Skeletal muscle tissue (tissue), 5 donors: ENCODE measurements around the gene RUVBL1. TPM values are rescaled to one million over a fixed set of nuclear protein-coding genes. Genes with fewer than 3 reads are reported as not detected.

Experiments
- H3K27ac ChIP-seq: one replicate; pipeline ENCODE4 v1.7.0; 2013; ENCODE audit warnings: mild to moderate bottlenecking, low read depth, low read length, inconsistent platforms
- H3K27me3 ChIP-seq, 3 donors: one replicate each; pipeline ENCODE4 v1.7.0; 2013; ENCODE audit warnings: low read length in 3 of 3; ENCODE audit not compliant: control insufficient read depth in 3 of 3, insufficient read depth in 3 of 3
- H3K36me3 ChIP-seq, 3 donors: one replicate each; pipeline ENCODE4 v1.7.0; 2013; ENCODE audit warnings: low read length in 3 of 3; ENCODE audit not compliant: control insufficient read depth in 3 of 3, insufficient read depth in 3 of 3
- H3K4me1 ChIP-seq, 3 donors: one replicate each; pipeline ENCODE4 v1.7.0; 2013; ENCODE audit warnings: low read length in 3 of 3, mild to moderate bottlenecking in 3 of 3; ENCODE audit not compliant: control insufficient read depth in 3 of 3, insufficient read depth in 3 of 3
- H3K4me3 ChIP-seq, 3 donors: one replicate each; pipeline ENCODE4 v1.7.0; 2013; ENCODE audit warnings: low read length in 3 of 3
- H3K9ac ChIP-seq, 3 donors: one replicate each; pipeline ENCODE4 v1.7.0; 2013; ENCODE audit warnings: low read length in 3 of 3, mild to moderate bottlenecking in 3 of 3, moderate library complexity in 2 of 3, low read depth in 1 of 3
- H3K9me3 ChIP-seq, 3 donors: one replicate each; pipeline ENCODE4 v1.7.0; 2013; ENCODE audit warnings: low read length in 3 of 3; ENCODE audit not compliant: control insufficient read depth in 3 of 3
- small RNA-seq: library from RNA; depleted of rRNA; stranded (forward); fragments of <200 nt; gene quantifications from one replicate; pipeline ENCODE3, GENCODE V24; 2014
- total RNA-seq: library from RNA; depleted of rRNA; stranded (reverse); fragments of >200 nt; gene quantifications from one replicate; pipeline ENCODE4 v1.2.3, GENCODE V29; 2014
- donor health status: Osteomylitis.

The RUVBL1 gene
- total RNA-seq, 1 donor from 2014 or later: 39.1 TPM

DNA sequence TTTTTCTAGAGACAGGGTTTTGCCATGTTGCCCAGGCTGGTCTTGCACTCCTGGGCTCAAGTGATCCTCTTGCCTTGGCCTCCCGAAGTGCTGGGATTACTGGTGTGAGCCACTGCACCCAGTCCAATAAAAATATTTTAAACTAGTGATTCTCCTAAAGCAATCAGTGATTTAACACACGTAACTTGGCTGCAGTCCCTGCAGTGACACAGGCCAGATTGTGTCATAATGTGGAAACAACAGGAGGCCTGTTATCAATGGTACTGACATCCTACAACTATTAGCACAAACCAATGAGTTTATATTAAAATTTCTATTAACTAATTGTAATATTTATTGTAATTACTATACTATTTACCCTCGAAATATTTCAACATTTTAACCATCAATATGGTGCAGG, 73.0 kb downstream of the RUVBL1 start:
- Histone ChIP-seq H3K36me3 (peaks cover 7 to 17% (median 11%) of the 10 kb centered on the region in 3 donors), H3K9me3 (no peaks in the 10 kb centered on the region), H3K4me3 (no peak overlapping the region), H3K27ac (no peak overlapping the region), H3K9ac (no peak overlapping the region), H3K27me3 (no peaks in the 10 kb centered on the region), H3K4me1 (peaks cover 31 to 40% (median 34%) of the 10 kb centered on the region in 3 donors)

DNA sequence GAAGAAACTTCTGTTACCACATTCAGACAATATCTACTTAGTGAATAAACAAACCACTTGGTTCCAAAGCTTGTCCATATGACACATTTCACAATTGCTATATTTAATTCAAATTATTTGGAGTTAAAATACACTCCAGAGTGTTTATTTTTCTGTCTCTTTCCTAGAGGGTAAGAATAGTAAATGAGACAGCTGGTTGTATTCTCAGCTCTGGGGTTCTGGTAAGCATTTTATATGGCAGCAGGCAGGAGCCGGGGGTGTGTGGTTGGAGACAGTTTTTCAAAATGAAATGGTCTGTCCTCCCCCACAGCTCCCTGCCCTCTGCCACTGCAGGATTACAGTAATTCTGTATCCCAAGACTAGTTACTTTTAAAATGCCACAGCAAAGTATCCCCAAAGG, 82.3 kb downstream of the RUVBL1 start:
- H3K4me3 ChIP-seq: no peak overlapping the region
- no peaks in the 10 kb centered on the region for H3K27me3 ChIP-seq
- H3K9ac ChIP-seq: no peak overlapping the region
- no peaks in the 10 kb centered on the region for H3K4me1 ChIP-seq
- H3K27ac ChIP-seq: no peak overlapping the region
- H3K36me3 ChIP-seq: peaks cover 0 to 2% (median 0%) of the 10 kb centered on the region in 3 donors
- H3K9me3 ChIP-seq: no peaks in the 10 kb centered on the region

DNA sequence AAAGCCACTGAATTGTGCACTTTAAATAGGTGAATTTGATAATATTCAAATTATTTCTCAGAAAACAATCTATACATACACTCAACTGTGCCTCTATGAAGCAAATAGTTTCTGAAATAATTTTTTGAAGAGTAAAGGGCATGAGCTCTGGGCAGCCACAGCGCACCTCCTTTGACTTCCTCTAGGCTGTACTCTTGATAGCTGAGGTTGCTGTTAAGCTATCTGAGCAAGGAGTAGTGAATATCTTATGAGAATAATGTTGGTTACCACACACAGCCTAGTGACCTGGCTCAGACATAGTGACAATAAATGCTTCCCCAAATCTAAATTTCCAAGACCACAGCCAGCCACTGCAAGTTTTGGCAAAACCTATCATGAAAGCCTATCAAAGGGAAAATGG, 83.0 kb downstream of the RUVBL1 start:
- H3K4me3 ChIP-seq: no peak overlapping the region
- no peak overlapping the region for H3K27ac ChIP-seq

DNA sequence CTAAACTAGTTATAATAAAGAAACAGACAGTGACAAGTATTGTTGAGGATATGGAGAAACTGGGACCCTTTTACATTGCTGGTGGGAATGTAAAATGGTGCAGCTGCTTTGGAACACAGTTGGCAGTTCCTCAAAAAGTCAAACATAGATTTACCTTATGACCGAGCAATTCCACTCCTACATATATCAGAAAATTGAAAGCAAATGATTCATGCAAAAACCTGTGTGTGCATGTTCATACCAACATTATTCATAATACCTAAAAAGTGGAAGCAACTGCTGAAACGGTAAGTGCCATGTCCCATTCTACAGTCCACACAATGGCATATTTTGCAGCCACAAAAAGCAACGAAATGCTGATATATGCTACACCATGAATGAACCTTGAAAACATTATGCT, 83.6 kb downstream of the RUVBL1 start:
- Histone ChIP-seq H3K4me1 (no peaks in the 10 kb centered on the region), H3K4me3 (no peak overlapping the region), H3K9me3 (no peaks in the 10 kb centered on the region), H3K27me3 (no peaks in the 10 kb centered on the region), H3K27ac (no peak overlapping the region), H3K36me3 (peaks cover 0 to 2% (median 0%) of the 10 kb centered on the region in 3 donors), H3K9ac (no peak overlapping the region)

More for the DNA sequence above, 83.0 kb downstream of the RUVBL1 start:
- Histone ChIP-seq H3K9me3 (no peaks in the 10 kb centered on the region), H3K9ac (no peak overlapping the region), H3K4me1 (no peaks in the 10 kb centered on the region), H3K27me3 (no peaks in the 10 kb centered on the region), H3K36me3 (peaks cover 0 to 2% (median 0%) of the 10 kb centered on the region in 3 donors)

DNA sequence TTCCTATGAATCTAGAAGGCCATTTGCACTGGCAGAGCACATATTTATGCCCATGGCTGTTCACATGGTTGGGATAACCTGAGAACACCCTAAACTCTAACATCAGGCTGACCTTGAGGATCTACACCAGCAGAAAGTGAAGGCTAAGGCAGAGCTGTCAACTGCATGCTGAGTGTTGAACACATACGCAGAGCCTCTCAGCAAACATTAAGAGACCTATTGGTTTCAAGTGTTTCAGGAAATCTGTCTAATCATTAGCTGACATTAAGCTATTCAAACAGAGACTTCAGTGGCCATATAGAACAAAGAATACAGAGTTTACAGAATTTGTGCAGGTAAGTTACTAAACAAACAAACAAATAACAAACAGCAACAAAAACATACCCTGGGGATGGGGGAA, 87.5 kb downstream of the RUVBL1 start:
- no peaks in the 10 kb centered on the region for H3K36me3 ChIP-seq
- no peak overlapping the region for H3K27ac ChIP-seq
- no peak overlapping the region for H3K4me3 ChIP-seq
- H3K9ac ChIP-seq: no peak overlapping the region
- no peaks in the 10 kb centered on the region for H3K27me3 ChIP-seq
- H3K9me3 ChIP-seq: no peaks in the 10 kb centered on the region
- H3K4me1 ChIP-seq: no peaks in the 10 kb centered on the region

DNA sequence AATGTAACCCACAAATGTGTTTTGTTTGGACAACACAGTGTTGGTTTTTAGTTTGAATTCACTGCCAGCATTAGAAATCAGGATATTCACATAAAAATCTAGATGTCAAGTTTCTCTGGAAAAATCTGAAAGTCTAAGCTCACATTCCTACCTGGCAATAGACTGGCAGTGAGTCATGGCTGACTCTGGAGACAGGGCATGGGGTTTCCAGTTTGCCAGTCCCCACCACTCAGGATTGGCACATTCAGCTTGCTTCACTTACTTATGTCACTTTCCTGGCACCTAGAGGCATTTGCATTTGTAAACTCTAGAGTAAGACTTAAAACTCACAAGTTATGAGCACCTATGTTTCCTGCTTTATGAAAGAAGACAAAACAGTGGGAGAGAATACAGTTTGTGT, 90.5 kb downstream of the RUVBL1 start:
- no peaks in the 10 kb centered on the region for H3K9me3 ChIP-seq
- H3K36me3 ChIP-seq: no peaks in the 10 kb centered on the region
- H3K4me1 ChIP-seq: no peaks in the 10 kb centered on the region
- no peak overlapping the region for H3K9ac ChIP-seq
- no peak overlapping the region for H3K27ac ChIP-seq
- H3K27me3 ChIP-seq: no peaks in the 10 kb centered on the region
- no peak overlapping the region for H3K4me3 ChIP-seq

Small RNA genes within 50 kb of the gene (small RNA-seq; reads per million reads assigned to genes)
- gene RNU2-37P (0.12 reads per million), gene RNU6-823P (not detected)

Other genes starting within 250 kb of the RUVBL1 start
- 13.6 TPM for gene KBTBD12, start 208.6 kb downstream of the RUVBL1 start, total RNA-seq
- gene SEC61A1, start 71.4 kb downstream of the RUVBL1 start, total RNA-seq: 89.8 TPM
- gene EEFSEC, start 29.7 kb upstream of the RUVBL1 start, total RNA-seq: 2.6 TPM